SHP77 (cell line): ENCODE results near the gene CISD1.
A peak's percentile ranks its signal among the peaks of the same experiment; 100 is the strongest.

Experiments
- DNase-seq, 2 experiments: peaks; one replicate each; lab custom pipeline; 2025; lab: John Stamatoyannopoulos, UW

CISD1 gene

GRCh38 chr10:58311026-58311425, 42.1 kb downstream of the CISD1 start:
- no peak for DNase-seq

DNA sequence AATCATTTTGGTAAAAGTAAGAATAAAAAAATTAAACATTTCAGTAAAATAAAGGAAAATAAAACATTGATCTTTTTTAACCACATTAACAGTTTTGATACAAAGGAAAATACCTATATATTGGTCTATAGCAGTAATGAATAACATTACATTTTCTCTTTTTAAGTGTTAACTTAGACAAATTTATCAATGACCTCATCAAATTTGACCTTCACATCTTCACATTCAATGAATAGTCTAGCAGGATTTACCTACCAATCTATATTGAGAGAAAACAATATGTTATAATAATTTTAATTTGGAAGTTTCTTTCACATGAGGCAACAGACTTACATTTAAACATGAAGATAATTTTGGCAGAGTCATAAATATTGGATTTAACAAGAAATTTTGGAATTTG, 47.9 kb downstream of the CISD1 start:
- DNase-seq, result no peak

DNA sequence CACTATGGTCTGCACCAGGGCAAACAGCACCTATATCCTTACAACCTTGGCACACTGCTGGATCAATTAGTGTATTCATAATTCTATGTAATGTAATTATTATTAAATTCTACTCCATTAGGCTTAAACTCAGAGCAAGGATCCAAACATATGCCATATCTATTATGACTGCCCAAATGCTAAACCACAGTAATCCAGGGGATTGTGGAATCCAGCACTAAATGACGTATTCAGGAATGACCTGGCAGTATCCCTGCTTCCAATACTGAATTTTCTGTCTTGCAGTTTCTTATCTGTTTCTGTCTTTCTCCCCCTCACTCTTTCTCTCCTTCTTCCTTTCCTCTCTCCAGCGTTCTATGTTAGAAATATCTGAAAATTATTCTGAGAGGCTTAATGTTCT, 49.4 kb downstream of the CISD1 start:
- no peak for DNase-seq

- no peak for DNase-seq
Measured at GRCh38 chr10:58319599-58319998, 50.6 kb downstream of the CISD1 start.

DNA sequence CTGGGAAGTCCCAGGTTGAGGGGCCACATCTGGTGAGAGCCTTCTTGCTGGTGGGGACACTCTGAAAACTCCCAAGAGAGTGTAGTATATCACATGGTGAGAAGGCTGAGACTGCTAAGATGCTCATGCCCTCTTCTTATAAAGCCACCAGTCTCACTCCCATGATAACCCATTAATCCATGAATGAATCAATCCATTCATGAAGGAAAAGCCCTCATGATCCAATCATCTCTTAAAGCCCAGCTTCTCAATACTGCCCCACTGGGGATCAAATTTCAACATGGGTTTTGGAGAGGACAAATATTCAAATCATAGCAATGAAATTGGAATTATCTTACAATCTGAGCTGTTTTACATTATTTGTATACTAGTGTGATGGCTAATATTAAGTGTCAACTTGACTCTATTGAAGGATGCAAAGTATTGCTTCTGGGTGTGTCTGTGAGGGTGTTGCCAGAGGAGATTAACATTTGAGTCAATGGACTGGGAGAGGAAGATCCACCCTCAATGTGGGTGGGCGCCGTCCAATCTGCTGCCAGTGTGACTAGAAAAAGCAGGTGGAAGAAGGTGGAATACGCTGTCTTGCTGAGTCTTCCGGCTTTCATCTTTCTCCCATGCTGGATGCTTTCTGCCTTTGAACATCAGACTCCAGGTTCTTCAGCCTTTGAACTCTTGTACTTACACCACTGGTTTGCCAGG, 51.5 kb downstream of the CISD1 start:
- no peak for DNase-seq

DNA sequence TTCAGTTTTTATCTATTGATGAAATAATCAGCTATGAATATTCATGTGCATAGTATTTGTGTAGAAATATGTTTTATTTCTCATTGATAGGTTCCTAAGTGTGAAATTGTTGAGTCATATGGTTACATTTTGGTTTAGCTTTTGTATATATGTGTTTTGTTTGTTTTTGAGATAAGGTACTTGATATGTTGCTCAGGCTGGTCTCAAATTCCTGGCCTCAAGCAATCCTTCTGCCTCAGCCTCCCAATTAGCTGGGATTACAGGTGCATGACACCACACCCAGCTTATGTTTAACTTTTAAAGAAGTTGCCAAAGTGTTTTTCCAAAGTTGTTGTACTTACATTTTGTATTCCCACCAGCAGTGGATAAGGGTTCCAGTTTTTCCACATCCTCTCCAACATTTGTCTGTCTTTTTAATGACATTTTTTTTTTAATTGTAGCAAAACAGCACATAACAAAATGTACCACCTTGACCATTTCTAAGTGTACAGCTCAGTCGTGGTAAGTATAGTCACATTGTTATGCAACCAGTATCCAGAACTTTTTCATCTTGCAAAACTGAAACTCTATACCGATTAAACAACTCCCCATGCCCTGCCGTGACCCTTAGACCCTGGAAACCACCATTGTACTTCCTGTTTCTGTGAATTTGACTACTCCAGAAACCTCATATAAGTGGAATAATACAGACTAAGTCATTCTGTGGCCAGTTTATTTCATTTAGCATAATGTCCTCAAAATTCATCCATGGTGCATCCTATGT, 53.3 kb downstream of the CISD1 start:
- no peak for DNase-seq

- no peak for DNase-seq
Measured at GRCh38 chr10:58322835-58323209, 53.9 kb downstream of the CISD1 start.

DNA sequence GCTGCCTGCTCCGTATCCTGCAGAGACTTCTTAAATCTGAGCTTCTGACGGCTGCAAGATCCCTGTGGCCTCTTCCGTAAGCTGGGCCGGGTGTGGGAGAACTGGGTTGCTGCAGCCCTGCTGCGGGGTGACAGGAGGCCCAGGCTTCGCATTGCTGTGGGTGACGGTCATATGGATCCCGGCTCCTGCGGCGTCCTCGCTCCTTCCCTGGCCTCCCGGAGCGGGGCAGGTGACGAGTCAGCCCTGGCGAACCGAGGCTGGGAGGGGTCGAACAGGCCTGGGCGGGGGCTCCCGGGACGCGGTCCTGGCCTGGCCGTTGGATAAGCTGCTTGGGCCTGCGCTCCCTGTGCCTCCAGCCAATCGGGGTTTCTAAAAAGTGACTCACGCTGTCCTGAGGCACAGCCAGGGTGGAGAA, 58.0 kb downstream of the CISD1 start:
- no peak for DNase-seq

- no peak for DNase-seq
Measured at GRCh38 chr10:58328233-58328632, 59.3 kb downstream of the CISD1 start.

GRCh38 chr10:58330431-58330830, 61.5 kb downstream of the CISD1 start:
- DNase-seq, result no peak

- no peak for DNase-seq
Measured at GRCh38 chr10:58331646-58332045, 62.7 kb downstream of the CISD1 start.

- DNase-seq, result peak; percentile 36 to 72
Measured at GRCh38 chr10:58334817-58335305, 65.9 kb downstream of the CISD1 start, which contains the start of gene UBE2D1. UBE2D1 (plus strand) TSS chr10:58335006; CDS start chr10:58335202, 196 bp downstream.

DNA sequence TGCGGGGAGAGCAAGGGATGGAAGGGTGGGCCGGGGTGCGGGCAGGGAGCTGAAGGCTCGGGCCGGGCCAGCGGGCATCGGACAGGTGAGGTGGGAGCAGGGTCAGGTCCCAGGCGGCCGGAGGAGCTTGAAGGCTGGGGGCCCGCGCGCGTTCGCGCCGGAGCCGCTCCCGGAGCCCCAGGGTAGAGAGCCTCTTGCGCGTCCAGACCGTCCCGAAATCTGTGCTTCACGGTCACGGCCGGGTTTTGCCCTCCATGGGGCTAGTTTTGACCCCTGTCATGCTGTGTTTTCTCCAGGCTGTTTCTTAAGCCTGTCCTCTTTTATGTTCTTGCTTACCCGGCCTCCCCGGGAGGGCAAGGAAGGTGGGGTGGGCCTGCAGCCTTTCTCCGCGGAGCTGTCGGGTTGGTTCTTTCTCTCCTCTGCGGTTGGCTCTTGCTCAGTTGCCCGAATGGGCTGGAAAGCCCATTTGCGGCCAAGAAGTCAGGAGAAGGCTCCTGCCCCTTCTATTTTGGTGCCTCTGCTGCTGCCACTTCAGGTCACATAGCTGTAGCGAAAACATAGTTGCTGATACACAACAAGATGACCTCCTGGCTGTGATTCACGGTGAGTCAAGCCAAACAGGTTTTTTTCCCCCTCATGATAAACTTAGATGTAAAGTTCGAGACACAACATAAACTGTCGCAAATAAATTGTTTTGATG, 66.5 kb downstream of the CISD1 start:
- DNase-seq, result no peak

DNA sequence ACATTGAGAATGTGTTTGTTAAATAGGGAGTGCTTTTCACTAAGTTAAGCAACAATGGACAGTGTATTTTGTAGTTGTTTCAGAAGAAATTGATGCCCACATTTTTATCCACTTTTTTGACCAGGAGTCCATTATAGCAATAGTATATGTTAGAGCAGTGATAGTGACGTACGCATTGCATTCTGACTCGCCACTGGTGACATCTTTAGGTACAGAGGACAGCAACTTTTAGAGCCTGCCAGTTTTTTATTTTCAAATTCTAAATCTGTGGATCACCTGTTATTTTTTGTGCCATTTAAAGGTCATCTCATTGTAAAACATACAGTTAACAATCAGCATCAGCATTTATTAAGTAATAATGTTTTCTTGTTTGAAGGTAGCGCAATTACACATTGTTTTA, 67.3 kb downstream of the CISD1 start:
- DNase-seq, result no peak
